T follicular helper cell (primary cell): ENCODE results near the gene LAMC2.
"Not testable (repeated sequence)": the region's sequence is repeated elsewhere in the genome, so short reads cannot be mapped to it uniquely, and the experiment has no call there.

Experiments used
- DNase-seq: peaks from one replicate; pipeline ENCODE4 v3.0.0-alpha.2; 2020; ENCODE audit warnings: low read depth

LAMC2 gene

DNA sequence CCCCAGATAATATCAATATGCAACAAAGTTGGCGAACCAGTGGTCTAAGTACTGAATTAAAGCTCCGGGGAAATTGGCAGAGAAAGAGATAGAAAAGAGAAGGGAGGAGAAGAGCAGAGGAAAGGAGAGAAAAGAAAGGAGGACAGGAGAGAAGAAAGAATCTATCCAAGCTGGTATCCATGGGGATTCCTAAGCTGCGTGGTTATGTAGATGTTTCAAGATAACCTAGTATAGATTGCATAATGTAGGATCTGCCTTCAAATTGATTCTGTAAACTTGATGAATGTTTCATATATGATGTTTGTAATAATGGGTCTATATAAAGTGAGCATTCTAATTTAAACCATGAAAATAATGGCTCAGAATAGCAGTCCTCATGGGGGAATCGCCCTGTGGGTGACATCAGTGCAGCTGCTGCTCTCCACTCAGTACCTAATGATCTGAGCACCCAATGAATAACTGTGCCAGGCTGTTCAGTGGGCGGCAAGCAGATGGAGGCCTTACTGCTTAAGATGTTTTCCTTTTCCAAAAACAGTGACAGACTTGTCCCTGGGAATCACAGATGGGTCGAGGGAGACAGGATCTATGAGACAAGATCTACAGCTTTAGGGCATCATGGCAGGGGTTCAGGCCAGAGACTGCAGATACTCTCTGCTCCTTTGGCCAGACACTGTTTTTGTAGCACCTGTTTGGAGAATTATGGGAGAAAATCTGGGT is 78.0 kb downstream of the LAMC2 start:
- no peak for DNase-seq

DNA sequence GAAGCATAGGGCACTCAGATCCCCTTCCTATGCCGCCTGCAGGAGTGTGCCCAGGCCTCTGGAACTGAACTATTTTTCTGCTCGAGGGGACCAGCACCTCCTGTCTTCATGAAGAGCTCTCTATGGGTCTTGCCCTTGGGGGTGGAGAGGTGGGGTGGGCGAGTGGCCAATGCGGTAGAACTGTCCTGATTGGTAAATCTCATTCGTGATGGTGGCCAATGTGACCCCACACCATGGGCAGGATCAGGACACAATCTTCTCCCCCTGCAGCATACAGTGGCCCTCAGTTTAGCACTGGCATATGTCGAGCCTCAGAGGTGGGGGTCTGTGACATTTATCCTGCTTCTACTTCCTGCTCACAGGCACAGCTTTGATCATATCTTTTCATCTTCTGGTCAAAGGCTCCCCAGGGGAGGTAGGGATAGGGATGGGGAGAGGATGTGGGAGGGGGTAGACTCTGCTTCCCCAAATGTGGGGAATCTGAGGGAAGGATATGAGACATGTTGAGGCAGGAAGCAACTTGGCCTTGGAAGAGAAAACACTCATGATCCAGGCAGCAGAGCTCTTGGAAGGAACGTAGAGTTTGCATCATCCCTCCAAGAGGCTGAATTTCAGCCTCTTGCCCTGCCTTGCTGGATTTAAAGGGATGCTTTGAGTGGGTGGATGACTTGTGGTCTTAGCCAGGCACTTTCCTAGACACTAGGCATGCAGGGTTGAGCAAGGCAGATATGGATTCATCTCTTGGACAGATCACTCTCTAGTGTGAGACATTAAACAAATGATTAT is 81.8 kb downstream of the LAMC2 start:
- DNase-seq, result no peak

- DNase-seq, result no peak
These were observed 84.6 kb downstream of the LAMC2 start for GRCh38 chr1:183270541-183271141.

GRCh38 chr1:183272390-183272848 is 86.4 kb downstream of the LAMC2 start:
- DNase-seq, result no peak

DNA sequence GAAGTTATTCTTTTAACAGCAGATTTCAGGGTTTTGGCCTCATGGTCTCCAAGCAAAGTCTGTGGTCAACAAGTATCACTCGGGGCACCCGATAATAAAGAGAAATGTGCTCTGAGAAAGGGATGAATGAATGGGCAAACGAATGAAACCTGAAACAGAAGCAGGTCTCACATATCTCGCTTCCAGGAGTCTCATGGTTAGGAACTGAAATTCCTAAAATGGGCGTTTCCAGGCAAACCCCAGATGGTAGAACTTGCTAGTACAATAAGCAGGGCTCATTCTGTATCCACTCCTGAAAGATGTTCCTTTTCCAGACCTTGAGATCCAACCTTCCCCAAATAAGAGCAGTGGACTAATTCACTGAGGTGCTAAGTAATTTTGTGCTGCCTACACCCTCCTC is 87.2 kb downstream of the LAMC2 start:
- DNase-seq, result no peak

GRCh38 chr1:183273984-183274383 is 87.9 kb downstream of the LAMC2 start:
- not testable (repeated sequence) for DNase-seq

GRCh38 chr1:183274836-183275235 is 88.8 kb downstream of the LAMC2 start:
- no peak for DNase-seq

DNA sequence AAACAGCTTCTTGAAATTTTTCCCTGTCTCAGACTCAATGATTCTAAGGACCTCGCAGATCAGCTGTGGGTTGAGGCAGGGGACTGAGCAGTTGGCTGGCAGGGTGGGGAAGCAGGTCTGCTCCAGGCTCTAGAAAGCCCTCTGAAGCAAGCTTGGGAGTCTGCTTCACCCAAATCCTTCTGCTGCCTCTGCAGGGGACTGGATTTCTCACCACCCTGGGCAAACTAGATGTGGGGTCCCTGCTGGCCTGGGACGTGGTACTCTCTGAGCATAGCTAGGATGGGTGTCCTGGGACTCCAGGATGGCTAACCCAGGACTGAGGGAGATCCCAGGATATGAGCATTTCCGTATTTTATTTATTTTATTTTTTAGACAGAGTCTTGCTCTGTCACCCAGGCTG is 89.3 kb downstream of the LAMC2 start:
- no peak for DNase-seq

- DNase-seq, result no peak
These were observed 90.5 kb downstream of the LAMC2 start for GRCh38 chr1:183276386-183277080.

DNA sequence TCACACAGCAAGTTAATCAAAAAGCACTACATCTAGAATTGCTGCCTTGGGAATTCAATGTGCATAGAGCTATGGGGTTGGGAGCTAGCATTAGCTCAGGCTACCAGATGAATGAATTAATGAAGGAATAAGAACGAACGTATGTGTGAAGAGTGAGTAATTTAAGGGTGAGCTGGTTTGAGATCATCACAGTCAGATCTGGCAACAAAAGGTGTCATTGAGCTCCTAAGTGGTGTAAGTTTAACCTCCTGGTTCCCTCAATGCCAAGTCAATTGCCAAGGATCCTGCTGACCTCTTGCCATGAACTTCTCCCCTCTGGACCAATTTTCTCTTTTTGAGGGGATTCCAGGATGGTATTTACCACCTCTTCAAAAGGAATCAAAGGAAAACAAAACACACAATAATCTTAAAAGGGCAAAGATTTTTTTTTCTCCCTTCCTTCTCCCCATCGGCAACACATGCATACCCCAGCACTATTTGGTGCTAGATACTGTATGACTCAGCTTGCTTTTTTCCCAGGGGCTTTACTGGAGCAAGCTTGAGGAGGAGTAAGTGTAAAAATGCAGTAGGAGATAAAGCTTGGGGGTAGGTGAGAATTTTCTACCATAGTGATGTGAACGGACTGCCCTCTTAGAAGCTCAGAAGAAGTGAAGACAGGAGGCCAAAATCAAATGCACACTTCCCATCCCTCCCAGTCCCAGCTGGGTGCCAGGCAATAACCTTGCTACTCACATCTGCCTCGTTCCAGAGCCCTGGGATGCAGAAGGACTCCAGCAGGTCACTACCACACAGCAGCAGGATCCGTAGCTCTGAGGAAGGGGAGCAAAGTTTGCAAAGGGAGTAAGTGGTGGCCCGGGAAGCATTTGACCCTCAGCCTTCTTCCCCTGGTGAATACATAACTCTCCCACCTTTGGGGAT is 92.0 kb downstream of the LAMC2 start:
- DNase-seq, result no peak

- DNase-seq, result no peak
These were observed 92.9 kb downstream of the LAMC2 start for GRCh38 chr1:183278739-183279591.

- no peak for DNase-seq
These were observed 93.8 kb downstream of the LAMC2 start for GRCh38 chr1:183279835-183280234.

DNA sequence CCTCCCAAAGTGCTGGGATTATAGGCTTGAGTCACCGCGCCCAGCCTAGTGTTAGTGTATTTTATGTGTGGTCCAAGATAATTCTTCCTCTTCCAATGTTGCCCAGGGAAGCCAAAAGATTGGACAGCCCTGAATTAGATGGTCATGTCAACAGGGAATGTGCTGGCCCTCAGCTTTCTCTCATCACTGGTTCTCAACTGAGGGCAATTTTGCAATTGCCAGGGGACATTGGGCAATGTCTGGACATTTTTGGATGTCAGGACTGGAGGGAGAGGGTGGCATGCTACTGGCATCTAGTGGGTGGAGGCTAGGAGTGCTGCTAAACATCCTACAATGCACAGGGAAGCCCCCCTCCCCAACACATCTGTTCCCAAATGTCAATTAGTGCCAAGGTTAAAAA is 95.0 kb downstream of the LAMC2 start:
- no peak for DNase-seq

- peak; percentile 51 for DNase-seq
These were observed 95.6 kb downstream of the LAMC2 start for GRCh38 chr1:183281553-183282091.

- DNase-seq, result no peak
These were observed 96.2 kb downstream of the LAMC2 start for GRCh38 chr1:183282101-183282855.

DNA sequence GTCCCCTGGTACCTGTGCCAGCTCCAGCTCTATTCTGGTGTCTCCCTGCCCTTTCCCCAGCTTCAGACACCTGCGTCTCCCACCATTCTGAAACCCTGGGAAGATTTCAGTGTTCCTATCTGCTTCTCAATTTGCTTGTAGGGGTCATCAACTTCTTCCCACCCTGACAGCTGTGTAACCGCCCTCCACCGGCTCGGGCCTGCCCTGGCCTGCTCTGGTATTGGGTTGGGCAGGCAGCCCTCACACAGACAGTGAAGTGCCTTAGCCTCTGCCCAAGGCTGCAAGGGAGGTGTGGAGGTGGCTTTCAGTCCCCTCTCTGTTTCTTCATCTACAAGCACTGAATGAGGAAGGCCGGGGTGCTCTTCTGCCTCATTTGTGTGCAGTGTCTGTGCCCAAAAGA is 97.2 kb downstream of the LAMC2 start:
- no peak for DNase-seq

- no peak for DNase-seq
These were observed 98.0 kb downstream of the LAMC2 start for GRCh38 chr1:183284086-183284485.

GRCh38 chr1:183285256-183285655 is 99.2 kb downstream of the LAMC2 start:
- DNase-seq, result no peak

- DNase-seq, result no peak
These were observed 99.7 kb downstream of the LAMC2 start for GRCh38 chr1:183285746-183286145.
